Endothelial cell of umbilical vein (primary cell): ENCODE results near the gene SLC13A1. TPM values are rescaled to one million over a fixed set of nuclear protein-coding genes. Genes with fewer than 3 reads are reported as not detected.

Experiments used
- BruUV-seq: library from RNA; stranded (reverse); fragments of 400-500 nt; replicated peaks from 2 replicates; lab custom pipeline; 2021; lab: Mats Ljungman, UMichigan
- CTCF ChIA-PET: fragments of 300-600, 350-600 bp; sonication (Branson Sonifier 250); formaldehyde crosslinking; loops from one replicate; lab custom pipeline; 2021; ENCODE audit warnings: antibody characterized with exemption, inconsistent platforms; lab: Charles Lee
- POLR2A ChIA-PET: fragments of 300-600, 350-600 bp; sonication (Branson Sonifier 250); formaldehyde crosslinking; loops from one replicate; lab custom pipeline; 2021; ENCODE audit warnings: antibody characterized with exemption, inconsistent platforms; lab: Charles Lee
- DNase-seq: peaks from one replicate; pipeline ENCODE4 v3.0.0-alpha.2; 2011; ENCODE audit warnings: low read depth, low spot score
- FAIRE-seq: peaks from 2 replicates; lab custom pipeline; 2011; peaks lifted over from hg19 to GRCh38; lab: Jason Lieb, UNC
- H2AFZ ChIP-seq: 2 replicates; pipeline ENCODE4 v1.6.0; 2012; ENCODE audit warnings: low read depth, low read length, control low read depth, inconsistent platforms
- H3K27ac ChIP-seq: 2 replicates; pipeline ENCODE4 v1.5.1; 2011; ENCODE audit warnings: low read depth, mild to moderate bottlenecking, control low read depth, low read length, moderate library complexity; ENCODE audit not compliant: insufficient read depth
- H3K27me3 ChIP-seq, 2 experiments: 2 replicates each; pipeline versions ENCODE4 v1.6.0 to v1.6.1; 2011; ENCODE audit warnings: low read length in 2 of 2, mixed read lengths in 1 of 2; ENCODE audit not compliant: control insufficient read depth in 2 of 2, insufficient read depth in 2 of 2
- H3K36me3 ChIP-seq, 2 experiments: 2 replicates in 1 of 2; 3 replicates in 1 of 2; pipeline ENCODE4 v1.5.1; 2011; ENCODE audit warnings: low read length in 2 of 2, mild to moderate bottlenecking in 1 of 2, moderate library complexity in 1 of 2; ENCODE audit not compliant: control insufficient read depth in 2 of 2, insufficient read depth in 2 of 2; ENCODE audit errors: extremely low read depth in 1 of 2
- H3K4me1 ChIP-seq: 3 replicates; pipeline ENCODE4 v1.5.1; 2011; ENCODE audit warnings: mild to moderate bottlenecking, low read length; ENCODE audit not compliant: control insufficient read depth, insufficient read depth; ENCODE audit errors: extremely low read depth
- H3K4me2 ChIP-seq: 2 replicates; pipeline ENCODE4 v1.6.1; 2011; ENCODE audit warnings: low read length, control low read depth, mixed read lengths; ENCODE audit not compliant: insufficient read depth
- H3K4me3 ChIP-seq, 3 experiments: fragments of 200-600 bp in 1 of 3; sonication (generic), shearing (Covaris generic) in 1 of 3; replicated peaks in 1 of 3; 2 replicates each; pipeline ENCODE4 v1.5.1; 2011 to 2016; ENCODE audit warnings: control low read depth in 3 of 3, low read length in 3 of 3, mild to moderate bottlenecking in 2 of 3, inconsistent platforms in 1 of 3, low read depth in 1 of 3, moderate library complexity in 1 of 3; ENCODE audit not compliant: insufficient read depth in 1 of 3
- H3K79me2 ChIP-seq: 2 replicates; pipeline ENCODE4 v1.6.0; 2012; ENCODE audit warnings: low read length, inconsistent platforms; ENCODE audit not compliant: control insufficient read depth, insufficient read depth
- H3K9ac ChIP-seq: replicated peaks from 2 replicates; pipeline ENCODE3; 2011; ENCODE audit warnings: low read length, control low read depth; ENCODE audit not compliant: insufficient read depth; ENCODE audit errors: extremely low read depth
- H3K9me1 ChIP-seq: replicated peaks from 3 replicates; pipeline ENCODE4 v1.6.0; 2011; ENCODE audit warnings: mild to moderate bottlenecking, low read length; ENCODE audit not compliant: control insufficient read depth, insufficient read depth; ENCODE audit errors: extremely low read depth
- H3K9me3 ChIP-seq: replicated peaks from 2 replicates; pipeline ENCODE4 v1.5.1; 2012; ENCODE audit warnings: low read length, inconsistent platforms; ENCODE audit not compliant: control insufficient read depth, insufficient read depth
- H4K20me1 ChIP-seq: replicated peaks from 2 replicates; pipeline ENCODE3; 2011; ENCODE audit warnings: mild to moderate bottlenecking, low read length; ENCODE audit not compliant: control insufficient read depth, insufficient read depth; ENCODE audit errors: extremely low read depth
- CTCF ChIP-seq, 2 donors: IDR thresholded peaks; 1 replicate in 1 of 2; 2 replicates in 1 of 2; pipeline ENCODE4 v1.5.1; 2011; ENCODE audit warnings: low read length in 2 of 2, mild to moderate bottlenecking in 2 of 2, moderate library complexity in 2 of 2, control low read depth in 1 of 2, inconsistent platforms in 1 of 2, low read depth in 1 of 2; ENCODE audit not compliant: insufficient read depth in 1 of 2; ENCODE audit errors: extremely low read depth in 1 of 2
- EZH2 ChIP-seq: IDR thresholded peaks from 2 replicates; pipeline ENCODE4 v1.6.1; 2012; ENCODE audit warnings: borderline replicate concordance, low read depth, mild to moderate bottlenecking, moderate library complexity, low read length, inconsistent platforms; ENCODE audit not compliant: severe bottlenecking
- FOS ChIP-seq: IDR thresholded peaks from 2 replicates; pipeline ENCODE4 v1.6.1; 2011; ENCODE audit warnings: mild to moderate bottlenecking, low read length, moderate library complexity, borderline replicate concordance; ENCODE audit not compliant: insufficient read depth
- GATA2 ChIP-seq: IDR thresholded peaks from 2 replicates; pipeline ENCODE4 v1.7.0; 2011; ENCODE audit warnings: low read depth, mild to moderate bottlenecking, moderate library complexity, mixed read lengths, low read length; ENCODE audit not compliant: insufficient read length, insufficient read depth
- JUN ChIP-seq: IDR thresholded peaks from 2 replicates; pipeline ENCODE4 v1.6.1; 2011; ENCODE audit warnings: borderline replicate concordance, low read depth; ENCODE audit not compliant: insufficient read length, insufficient read depth
- MYC ChIP-seq: IDR thresholded peaks from one replicate; pipeline ENCODE4 v1.6.1; 2011; ENCODE audit warnings: mild to moderate bottlenecking, low read depth, low read length
- POLR2A ChIP-seq: IDR thresholded peaks from 2 replicates; pipeline ENCODE4 v1.6.1; 2012; ENCODE audit warnings: low read depth, mild to moderate bottlenecking, control low read depth, low read length
- POLR2AphosphoS5 ChIP-seq: IDR thresholded peaks from 2 replicates; pipeline ENCODE4 v1.6.1; 2012; ENCODE audit warnings: low read depth, mild to moderate bottlenecking, control low read depth, low read length, moderate library complexity; ENCODE audit not compliant: insufficient read depth
- dilution Hi-C: fragments of 300-500 bp; cut with MboI; formaldehyde crosslinking; loops from one replicate; pipeline ENCODE4 v1.15.0; 2019; ENCODE audit warnings: low sequenced_read_pairs; ENCODE audit not compliant: extremely low pct_ligation_motif_present
- intact Hi-C: fragments of 100-400 bp; cut with micrococcal nuclease; formaldehyde crosslinking; loops from one replicate; pipeline ENCODE4 v1.10.0; 2022
- polyA plus RNA-seq, 4 experiments: library from polyadenylated mRNA; depleted of rRNA in 3 of 4; stranded (reverse) in 3 of 4; unstranded in 1 of 4; fragments of >200 nt; gene quantifications; 2 replicates each; pipeline versions ENCODE4 v1.2.1 to v1.2.3, GENCODE V29; 2011 to 2012; ENCODE audit warnings: missing spikeins in 1 of 4
- total RNA-seq: library from RNA; stranded (reverse); gene quantifications from 2 replicates; pipeline ENCODE4 v1.2.3, GENCODE V29; 2021
- TF ChIP-seq, protein P1 (sequence below): IDR thresholded peaks from 2 replicates; pipeline ENCODE4 v1.6.1; 2011; ENCODE audit not compliant: insufficient read depth, insufficient read length

SLC13A1 gene
- total and polyA plus RNA-seq, 2 donors (not counting 3 experiments of a cell fraction or from before 2014, with no cell fraction given): not detected

GRCh38 chr7:123148813-123149212, 51.0 kb downstream of the SLC13A1 start:
- Histone ChIP-seq H3K4me2 (no peak overlapping the region), H3K27me3 (no peaks in the 10 kb centered on the region), H2AFZ (no peak overlapping the region), H3K27ac (no peak overlapping the region), H3K9ac (no peak overlapping the region), H3K4me3 (no peak overlapping the region), H3K36me3 (no peaks in the 10 kb centered on the region), H3K9me3 (no peaks in the 10 kb centered on the region), H3K9me1 (no peaks in the 10 kb centered on the region), H3K79me2 (no peaks in the 10 kb centered on the region), H3K4me1 (no peaks in the 10 kb centered on the region), H4K20me1 (no peaks in the 10 kb centered on the region)
- dilution Hi-C loops (no loop called here), intact Hi-C loops (no loop called here)
- TF ChIP-seq POLR2A: no peak
- TF ChIP-seq, protein P1, sequence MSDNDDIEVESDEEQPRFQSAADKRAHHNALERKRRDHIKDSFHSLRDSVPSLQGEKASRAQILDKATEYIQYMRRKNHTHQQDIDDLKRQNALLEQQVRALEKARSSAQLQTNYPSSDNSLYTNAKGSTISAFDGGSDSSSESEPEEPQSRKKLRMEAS: no peak
- no peak for TF ChIP-seq JUN
- no peak for TF ChIP-seq MYC
- TF ChIP-seq GATA2: no peak
- no peak for TF ChIP-seq EZH2
- TF ChIP-seq POLR2AphosphoS5: no peak
- no peak for TF ChIP-seq CTCF (IDR thresholded peaks at IDR 0.05; ENCODE audit: extremely low read depth in 1 of 2, insufficient read depth in 1 of 2, low read depth in 1 of 2, low read length in 2 of 2)
- no peak for TF ChIP-seq FOS
- ChIA-PET POLR2A (no interaction called here), CTCF (interaction anchor here (1.1 to 1.8 kb wide), 2 partner anchors 261 to 346 kb away, joined by 3 to 8 read pairs; no protein-coding TSS in a partner anchor)
- FAIRE-seq (peak; percentile 15), DNase-seq (peak; percentile 19)
- no TSS peak for BruUV-seq
